ENCODE measurements around the gene SOX4. TPM values are rescaled to one million over a fixed set of nuclear protein-coding genes. Genes with fewer than 3 reads are reported as not detected.
A peak's percentile ranks its signal among the peaks of the same experiment; 100 is the strongest.
"Not testable (repeated sequence)": the region's sequence is repeated elsewhere in the genome, so short reads cannot be mapped to it uniquely, and the experiment has no call there.

The SOX4 gene
- 19.5 TPM for polyA plus RNA-seq (2012; ENCODE audit: low read depth, missing spikeins)

GRCh38 chr6:21593412-21593926 lies at the start of gene SOX4:
SOX4 (plus strand) TSS chr6:21593751; CDS start chr6:21594535, 784 bp downstream.
- TF ChIP-seq POU2F2 (IDR thresholded peaks at IDR 0.05; ENCODE audit: low read depth, low read length), result peak; percentile 81
- TF ChIP-seq SPI1 (IDR thresholded peaks at IDR 0.05; ENCODE audit: low read depth, low read length), result peak; percentile 30; the same call in 1 of the 2 replicates
- peak; percentile 91 for TF ChIP-seq TAF1 (IDR thresholded peaks at IDR 0.05; ENCODE audit: low read depth, low read length)
- no peak for TF ChIP-seq PAX5 (IDR thresholded peaks at IDR 0.05; ENCODE audit: insufficient read depth, low read length, severe bottlenecking)
- peak; percentile 99 for TF ChIP-seq POLR2A (IDR thresholded peaks at IDR 0.05; ENCODE audit: low read depth, low read length)
- peak; percentile 99 for TF ChIP-seq POLR2AphosphoS5 (IDR thresholded peaks at IDR 0.05; ENCODE audit: low read depth, low read length)
- DNase-seq (ENCODE audit: insufficient read length, low spot score) (peak; percentile 67), FAIRE-seq (peak; percentile 81)

- FAIRE-seq; DNase-seq (ENCODE audit: insufficient read length, low spot score): not testable (repeated sequence)
Measured at GRCh38 chr6:21552286-21552685, 41.3 kb upstream of the SOX4 start.

- FAIRE-seq (no peak), DNase-seq (ENCODE audit: insufficient read length, low spot score) (no peak)
- TF ChIP-seq PAX5 (IDR thresholded peaks at IDR 0.05; ENCODE audit: insufficient read depth, low read length, severe bottlenecking), result no peak
- TF ChIP-seq TAF1 (IDR thresholded peaks at IDR 0.05; ENCODE audit: low read depth, low read length), result no peak
- no peak for TF ChIP-seq POU2F2 (IDR thresholded peaks at IDR 0.05; ENCODE audit: low read depth, low read length)
- TF ChIP-seq POLR2AphosphoS5 (IDR thresholded peaks at IDR 0.05; ENCODE audit: low read depth, low read length), result no peak
- TF ChIP-seq SPI1 (IDR thresholded peaks at IDR 0.05; ENCODE audit: low read depth, low read length), result no peak
- TF ChIP-seq POLR2A (IDR thresholded peaks at IDR 0.05; ENCODE audit: low read depth, low read length), result no peak
Measured at GRCh38 chr6:21554286-21554685, 39.3 kb upstream of the SOX4 start.

GRCh38 chr6:21555197-21555596 lies 38.4 kb upstream of the SOX4 start:
- FAIRE-seq, result no peak
- no peak for DNase-seq (ENCODE audit: insufficient read length, low spot score)
- no peak for TF ChIP-seq TAF1 (IDR thresholded peaks at IDR 0.05; ENCODE audit: low read depth, low read length)
- no peak for TF ChIP-seq SPI1 (IDR thresholded peaks at IDR 0.05; ENCODE audit: low read depth, low read length)
- TF ChIP-seq POLR2A (IDR thresholded peaks at IDR 0.05; ENCODE audit: low read depth, low read length), result no peak
- TF ChIP-seq POU2F2 (IDR thresholded peaks at IDR 0.05; ENCODE audit: low read depth, low read length), result no peak
- TF ChIP-seq POLR2AphosphoS5 (IDR thresholded peaks at IDR 0.05; ENCODE audit: low read depth, low read length), result no peak
- TF ChIP-seq PAX5 (IDR thresholded peaks at IDR 0.05; ENCODE audit: insufficient read depth, low read length, severe bottlenecking), result no peak

- no peak for FAIRE-seq
- TF ChIP-seq POLR2A (IDR thresholded peaks at IDR 0.05; ENCODE audit: low read depth, low read length) (no peak), TAF1 (IDR thresholded peaks at IDR 0.05; ENCODE audit: low read depth, low read length) (no peak), POU2F2 (IDR thresholded peaks at IDR 0.05; ENCODE audit: low read depth, low read length) (no peak), SPI1 (IDR thresholded peaks at IDR 0.05; ENCODE audit: low read depth, low read length) (no peak), POLR2AphosphoS5 (IDR thresholded peaks at IDR 0.05; ENCODE audit: low read depth, low read length) (no peak), PAX5 (IDR thresholded peaks at IDR 0.05; ENCODE audit: insufficient read depth, low read length, severe bottlenecking) (no peak)
- no peak for DNase-seq (ENCODE audit: insufficient read length, low spot score)
Measured at GRCh38 chr6:21556511-21556910, 37.0 kb upstream of the SOX4 start.

GRCh38 chr6:21556968-21557721 lies 36.4 kb upstream of the SOX4 start:
- DNase-seq (ENCODE audit: insufficient read length, low spot score), result no peak
- no peak for TF ChIP-seq PAX5 (IDR thresholded peaks at IDR 0.05; ENCODE audit: insufficient read depth, low read length, severe bottlenecking)
- TF ChIP-seq POLR2A (IDR thresholded peaks at IDR 0.05; ENCODE audit: low read depth, low read length), result no peak
- TF ChIP-seq SPI1 (IDR thresholded peaks at IDR 0.05; ENCODE audit: low read depth, low read length), result no peak
- no peak for TF ChIP-seq TAF1 (IDR thresholded peaks at IDR 0.05; ENCODE audit: low read depth, low read length)
- no peak for TF ChIP-seq POLR2AphosphoS5 (IDR thresholded peaks at IDR 0.05; ENCODE audit: low read depth, low read length)
- TF ChIP-seq POU2F2 (IDR thresholded peaks at IDR 0.05; ENCODE audit: low read depth, low read length), result no peak
- FAIRE-seq, result no peak

GRCh38 chr6:21559238-21559637 lies 34.3 kb upstream of the SOX4 start:
- TF ChIP-seq POLR2AphosphoS5 (IDR thresholded peaks at IDR 0.05; ENCODE audit: low read depth, low read length) (no peak), TAF1 (IDR thresholded peaks at IDR 0.05; ENCODE audit: low read depth, low read length) (no peak), SPI1 (IDR thresholded peaks at IDR 0.05; ENCODE audit: low read depth, low read length) (no peak), POU2F2 (IDR thresholded peaks at IDR 0.05; ENCODE audit: low read depth, low read length) (no peak), PAX5 (IDR thresholded peaks at IDR 0.05; ENCODE audit: insufficient read depth, low read length, severe bottlenecking) (no peak), POLR2A (IDR thresholded peaks at IDR 0.05; ENCODE audit: low read depth, low read length) (no peak)
- no peak for FAIRE-seq
- DNase-seq (ENCODE audit: insufficient read length, low spot score), result no peak

GRCh38 chr6:21560249-21560648 lies 33.3 kb upstream of the SOX4 start:
- FAIRE-seq, result no peak
- TF ChIP-seq PAX5 (IDR thresholded peaks at IDR 0.05; ENCODE audit: insufficient read depth, low read length, severe bottlenecking), result no peak
- TF ChIP-seq SPI1 (IDR thresholded peaks at IDR 0.05; ENCODE audit: low read depth, low read length), result no peak
- TF ChIP-seq POLR2A (IDR thresholded peaks at IDR 0.05; ENCODE audit: low read depth, low read length), result no peak
- no peak for TF ChIP-seq POLR2AphosphoS5 (IDR thresholded peaks at IDR 0.05; ENCODE audit: low read depth, low read length)
- no peak for TF ChIP-seq POU2F2 (IDR thresholded peaks at IDR 0.05; ENCODE audit: low read depth, low read length)
- TF ChIP-seq TAF1 (IDR thresholded peaks at IDR 0.05; ENCODE audit: low read depth, low read length), result no peak
- DNase-seq (ENCODE audit: insufficient read length, low spot score), result no peak

GRCh38 chr6:21565431-21565830 lies 28.1 kb upstream of the SOX4 start:
- no peak for FAIRE-seq
- no peak for TF ChIP-seq POLR2AphosphoS5 (IDR thresholded peaks at IDR 0.05; ENCODE audit: low read depth, low read length)
- TF ChIP-seq PAX5 (IDR thresholded peaks at IDR 0.05; ENCODE audit: insufficient read depth, low read length, severe bottlenecking), result no peak
- TF ChIP-seq POU2F2 (IDR thresholded peaks at IDR 0.05; ENCODE audit: low read depth, low read length), result no peak
- TF ChIP-seq POLR2A (IDR thresholded peaks at IDR 0.05; ENCODE audit: low read depth, low read length), result no peak
- no peak for TF ChIP-seq SPI1 (IDR thresholded peaks at IDR 0.05; ENCODE audit: low read depth, low read length)
- no peak for TF ChIP-seq TAF1 (IDR thresholded peaks at IDR 0.05; ENCODE audit: low read depth, low read length)
- no peak for DNase-seq (ENCODE audit: insufficient read length, low spot score)

All from GM12891 (cell line).